Prostate gland (tissue), 2 donors: ENCODE results near the gene KLC4.

Experiments used
- POLR2A ChIP-seq: fragments of 450-650 bp; IDR thresholded peaks from one replicate; pipeline ENCODE4 v1.6.1; 2016; ENCODE audit warnings: antibody characterized with exemption, mild to moderate bottlenecking
- TF ChIP-seq, protein P1 (sequence below), 4 experiments: fragments of 200-600 bp in 2 of 4; fragments of 450-650 bp in 2 of 4; sonication (generic) in 2 of 4; IDR thresholded peaks; 1 replicate in 3 of 4; 2 replicates in 1 of 4; pipeline ENCODE4 v1.5.1; 2016 to 2019; ENCODE audit warnings: antibody characterized with exemption in 4 of 4, mild to moderate bottlenecking in 2 of 4, moderate library complexity in 2 of 4

DNA sequence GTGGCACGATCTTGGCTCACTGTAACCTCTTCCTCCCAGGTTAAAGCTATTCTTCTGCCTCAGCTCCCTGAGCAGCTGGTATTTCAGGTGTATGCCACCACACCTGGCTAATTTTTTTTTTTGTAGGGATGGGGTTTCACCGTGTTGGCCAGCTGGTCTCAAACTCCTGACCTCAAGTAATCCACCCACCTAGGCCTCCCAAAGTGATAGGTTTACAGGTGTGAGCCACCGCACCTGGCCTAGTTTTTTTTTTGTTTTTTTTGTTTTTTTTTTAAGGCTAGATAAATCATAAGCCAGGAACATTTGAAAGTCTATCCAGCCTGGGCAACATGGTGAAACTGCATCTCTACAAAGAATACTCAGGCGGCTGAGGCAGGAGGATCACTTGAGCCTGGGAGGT is 27.1 kb upstream of the KLC4 start:
- TF ChIP-seq POLR2A = no peak
- TF ChIP-seq, protein P1, sequence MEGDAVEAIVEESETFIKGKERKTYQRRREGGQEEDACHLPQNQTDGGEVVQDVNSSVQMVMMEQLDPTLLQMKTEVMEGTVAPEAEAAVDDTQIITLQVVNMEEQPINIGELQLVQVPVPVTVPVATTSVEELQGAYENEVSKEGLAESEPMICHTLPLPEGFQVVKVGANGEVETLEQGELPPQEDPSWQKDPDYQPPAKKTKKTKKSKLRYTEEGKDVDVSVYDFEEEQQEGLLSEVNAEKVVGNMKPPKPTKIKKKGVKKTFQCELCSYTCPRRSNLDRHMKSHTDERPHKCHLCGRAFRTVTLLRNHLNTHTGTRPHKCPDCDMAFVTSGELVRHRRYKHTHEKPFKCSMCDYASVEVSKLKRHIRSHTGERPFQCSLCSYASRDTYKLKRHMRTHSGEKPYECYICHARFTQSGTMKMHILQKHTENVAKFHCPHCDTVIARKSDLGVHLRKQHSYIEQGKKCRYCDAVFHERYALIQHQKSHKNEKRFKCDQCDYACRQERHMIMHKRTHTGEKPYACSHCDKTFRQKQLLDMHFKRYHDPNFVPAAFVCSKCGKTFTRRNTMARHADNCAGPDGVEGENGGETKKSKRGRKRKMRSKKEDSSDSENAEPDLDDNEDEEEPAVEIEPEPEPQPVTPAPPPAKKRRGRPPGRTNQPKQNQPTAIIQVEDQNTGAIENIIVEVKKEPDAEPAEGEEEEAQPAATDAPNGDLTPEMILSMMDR (IDR thresholded peaks at IDR 0.05) = no peak
